H1 (cell line): ENCODE data around the gene REPS1. TPM values are rescaled to one million over a fixed set of nuclear protein-coding genes. Genes with fewer than 3 reads are reported as not detected.

Source experiments
- CREB1 ChIP-seq: IDR thresholded peaks from 2 replicates; pipeline ENCODE4 v1.6.1; 2012; ENCODE audit warnings: inconsistent platforms
- PHF8 ChIP-seq: fragments of 200-600 bp; sonication (generic); conservative IDR thresholded peaks from 2 replicates; pipeline ENCODE4 v1.7.1; 2012; ENCODE audit warnings: low read depth, mild to moderate bottlenecking, inconsistent platforms, low read length, moderate library complexity
- RAD21 ChIP-seq, 2 experiments: IDR thresholded peaks in 1 of 2; conservative IDR thresholded peaks in 1 of 2; 2 replicates each; pipeline ENCODE4 v1.6.1; 2011; ENCODE audit warnings: low read depth in 2 of 2, low read length in 2 of 2, improper control_type of control experiment in 1 of 2, inconsistent platforms in 1 of 2, mild to moderate bottlenecking in 1 of 2, moderate library complexity in 1 of 2
- SAP30 ChIP-seq: fragments of 300-600 bp; sonication (generic); IDR thresholded peaks from 2 replicates; pipeline ENCODE4 v1.7.1; 2012; ENCODE audit warnings: low read length, moderate library complexity, mild to moderate bottlenecking, inconsistent platforms; ENCODE audit not compliant: insufficient read depth, insufficient replicate concordance
- SP1 ChIP-seq: IDR thresholded peaks from 2 replicates; pipeline ENCODE4 v1.6.1; 2011; ENCODE audit warnings: low read depth, low read length
- TAF1 ChIP-seq: IDR thresholded peaks from 2 replicates; pipeline ENCODE4 v1.6.1; 2011; ENCODE audit warnings: mild to moderate bottlenecking, low read depth, low read length
- YY1 ChIP-seq: IDR thresholded peaks from 2 replicates; pipeline ENCODE4 v1.6.1; 2011; ENCODE audit warnings: low read depth, mild to moderate bottlenecking, low read length
- polyA plus RNA-seq, 7 experiments: library from polyadenylated mRNA; depleted of rRNA in 3 of 7; stranded (reverse) in 5 of 7; unstranded in 2 of 7; fragments of >200 nt in 5 of 7; fragments of 200-250 nt in 2 of 7; gene quantifications; 1 replicate in 5 of 7; 2 replicates in 1 of 7; 4 replicates in 1 of 7; pipeline versions ENCODE4 v1.2.1 to v1.2.3, GENCODE V29; 2011 to 2013; ENCODE audit warnings: missing spikeins in 2 of 7, mixed read lengths in 2 of 7
- total RNA-seq: library from RNA; stranded (reverse); fragmentation: NEBNext Ultra II Directional; extraction: Animal tissue kit (Norgen Biotek cat#: 25700); gene quantifications from 2 replicates; pipeline ENCODE4 v1.2.1, GENCODE V29; 2021
- TF ChIP-seq, protein P1 (sequence below): IDR thresholded peaks from 2 replicates; pipeline ENCODE4 v1.6.1; 2012; ENCODE audit warnings: inconsistent platforms

The REPS1 gene
- total and polyA plus RNA-seq, 2 of the 8 experiments (the other 6 are each of a cell fraction or from before 2014, with no cell fraction given): 52.1 to 68.9 TPM

- TF ChIP-seq CREB1: no peak
- no peak for TF ChIP-seq SAP30
- TF ChIP-seq TAF1: no peak
- TF ChIP-seq YY1: no peak
- TF ChIP-seq RAD21 (IDR thresholded peaks at IDR 0.05 in 1 of 2, conservative IDR thresholded peaks at IDR 0.05 in 1 of 2; ENCODE audit: low read depth in 2 of 2, low read length in 2 of 2): no peak
- TF ChIP-seq, protein P1, sequence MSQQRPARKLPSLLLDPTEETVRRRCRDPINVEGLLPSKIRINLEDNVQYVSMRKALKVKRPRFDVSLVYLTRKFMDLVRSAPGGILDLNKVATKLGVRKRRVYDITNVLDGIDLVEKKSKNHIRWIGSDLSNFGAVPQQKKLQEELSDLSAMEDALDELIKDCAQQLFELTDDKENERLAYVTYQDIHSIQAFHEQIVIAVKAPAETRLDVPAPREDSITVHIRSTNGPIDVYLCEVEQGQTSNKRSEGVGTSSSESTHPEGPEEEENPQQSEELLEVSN: no peak
- TF ChIP-seq PHF8: no peak
- no peak for TF ChIP-seq SP1
Measured at GRCh38 chr6:138914701-138915100, 73.4 kb downstream of the REPS1 start (continued).
